Endothelial cell of umbilical vein (primary cell): ENCODE data around the gene DERL2.

ENCODE experiments used
- CTCF ChIP-seq, 2 donors: IDR thresholded peaks; 1 replicate in 1 of 2; 2 replicates in 1 of 2; pipeline ENCODE4 v1.5.1; 2011; ENCODE audit warnings: low read length in 2 of 2, mild to moderate bottlenecking in 2 of 2, moderate library complexity in 2 of 2, control low read depth in 1 of 2, inconsistent platforms in 1 of 2, low read depth in 1 of 2; ENCODE audit not compliant: insufficient read depth in 1 of 2; ENCODE audit errors: extremely low read depth in 1 of 2
- EZH2 ChIP-seq: IDR thresholded peaks from 2 replicates; pipeline ENCODE4 v1.6.1; 2012; ENCODE audit warnings: borderline replicate concordance, low read depth, mild to moderate bottlenecking, moderate library complexity, low read length, inconsistent platforms; ENCODE audit not compliant: severe bottlenecking
- FOS ChIP-seq: IDR thresholded peaks from 2 replicates; pipeline ENCODE4 v1.6.1; 2011; ENCODE audit warnings: mild to moderate bottlenecking, low read length, moderate library complexity, borderline replicate concordance; ENCODE audit not compliant: insufficient read depth
- JUN ChIP-seq: IDR thresholded peaks from 2 replicates; pipeline ENCODE4 v1.6.1; 2011; ENCODE audit warnings: borderline replicate concordance, low read depth; ENCODE audit not compliant: insufficient read length, insufficient read depth
- MYC ChIP-seq: IDR thresholded peaks from one replicate; pipeline ENCODE4 v1.6.1; 2011; ENCODE audit warnings: mild to moderate bottlenecking, low read depth, low read length
- POLR2A ChIP-seq: IDR thresholded peaks from 2 replicates; pipeline ENCODE4 v1.6.1; 2012; ENCODE audit warnings: low read depth, mild to moderate bottlenecking, control low read depth, low read length
- POLR2AphosphoS5 ChIP-seq: IDR thresholded peaks from 2 replicates; pipeline ENCODE4 v1.6.1; 2012; ENCODE audit warnings: low read depth, mild to moderate bottlenecking, control low read depth, low read length, moderate library complexity; ENCODE audit not compliant: insufficient read depth
- TF ChIP-seq, protein P1 (sequence below): IDR thresholded peaks from 2 replicates; pipeline ENCODE4 v1.6.1; 2011; ENCODE audit not compliant: insufficient read depth, insufficient read length

DNA sequence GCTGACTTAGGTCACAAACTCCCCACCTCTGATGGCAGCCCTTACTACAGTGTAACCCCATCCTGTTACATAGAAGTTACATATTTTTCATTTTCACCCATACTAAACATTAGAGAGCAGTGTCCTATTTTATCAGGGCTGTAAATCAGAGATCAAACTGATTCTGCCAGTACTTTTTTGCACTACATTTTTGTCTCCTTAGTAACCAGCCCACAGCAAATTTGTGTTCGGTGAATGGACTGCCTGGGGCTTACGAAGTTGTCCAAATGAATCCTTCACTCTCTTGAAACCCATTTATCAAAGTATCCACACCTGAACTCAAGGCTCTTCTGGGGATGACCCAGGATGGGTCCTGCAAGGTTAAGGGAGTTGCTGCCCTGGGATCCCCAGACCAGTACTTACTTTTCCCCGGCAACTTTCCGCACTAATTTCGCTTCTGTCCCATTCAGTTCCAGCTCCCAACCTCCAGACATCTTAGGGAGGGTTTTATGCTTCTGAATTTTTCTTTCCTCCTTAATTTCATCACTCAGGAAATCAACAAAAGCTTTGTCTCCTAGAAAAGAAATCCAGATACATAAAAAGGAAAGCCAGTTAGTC, 48.2 kb downstream of the DERL2 start:
- TF ChIP-seq EZH2 (no peak), CTCF (IDR thresholded peaks at IDR 0.05; ENCODE audit: extremely low read depth in 1 of 2, insufficient read depth in 1 of 2, low read depth in 1 of 2, low read length in 2 of 2) (no peak), POLR2AphosphoS5 (no peak), POLR2A (no peak), MYC (no peak), FOS (no peak), JUN (no peak)
- TF ChIP-seq, protein P1, sequence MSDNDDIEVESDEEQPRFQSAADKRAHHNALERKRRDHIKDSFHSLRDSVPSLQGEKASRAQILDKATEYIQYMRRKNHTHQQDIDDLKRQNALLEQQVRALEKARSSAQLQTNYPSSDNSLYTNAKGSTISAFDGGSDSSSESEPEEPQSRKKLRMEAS: no peak
